RCC 7860 (cell line): ENCODE results near the gene SLA2.
"Not testable (repeated sequence)": the region's sequence is repeated elsewhere in the genome, so short reads cannot be mapped to it uniquely, and the experiment has no call there.

Source experiments
- DNase-seq: peaks from one replicate; pipeline ENCODE4 v3.0.0-alpha.2; 2015; ENCODE audit warnings: low spot score
- FAIRE-seq: peaks from 2 replicates; lab custom pipeline; 2012; peaks lifted over from hg19 to GRCh38; lab: Jason Lieb, UNC

SLA2 gene

GRCh38 chr20:36578356-36579041, 67.5 kb downstream of the SLA2 start:
- DNase-seq (no peak), FAIRE-seq (no peak)

- DNase-seq (no peak), FAIRE-seq (no peak)
These were observed 69.9 kb downstream of the SLA2 start for GRCh38 chr20:36576081-36576445.

GRCh38 chr20:36574366-36575135, 71.4 kb downstream of the SLA2 start:
- FAIRE-seq (no peak), DNase-seq (peak; percentile 58)

GRCh38 chr20:36573798-36574365, 72.1 kb downstream of the SLA2 start:
- DNase-seq: no peak
- no peak for FAIRE-seq

- DNase-seq: peak; percentile 85
- no peak for FAIRE-seq
These were observed 72.7 kb downstream of the SLA2 start, which contains the start of gene TGIF2 for GRCh38 chr20:36573103-36573797. TSS of gene TGIF2 (plus strand) at chr20:36573597. CDS start at chr20:36578775, 5,178 bp downstream.

GRCh38 chr20:36572701-36573102, 73.3 kb downstream of the SLA2 start:
- FAIRE-seq: no peak
- DNase-seq: peak; percentile 42

- FAIRE-seq (no peak), DNase-seq (no peak)
These were observed 74.2 kb downstream of the SLA2 start for GRCh38 chr20:36571564-36572504.

GRCh38 chr20:36569847-36570429, 76.1 kb downstream of the SLA2 start:
- FAIRE-seq (no peak), DNase-seq (peak; percentile 23)

GRCh38 chr20:36565520-36565919, 80.5 kb downstream of the SLA2 start:
- DNase-seq (no peak), FAIRE-seq (no peak)

- not testable (repeated sequence) for FAIRE-seq
These were observed 81.3 kb downstream of the SLA2 start for GRCh38 chr20:36564726-36565121.

GRCh38 chr20:36564078-36564725, 81.8 kb downstream of the SLA2 start:
- FAIRE-seq, DNase-seq: not testable (repeated sequence)

More at GRCh38 chr20:36564726-36565121, 81.3 kb downstream of the SLA2 start:
- DNase-seq: not testable (repeated sequence)

- DNase-seq (no peak), FAIRE-seq (no peak)
These were observed 82.6 kb downstream of the SLA2 start for GRCh38 chr20:36563374-36563773.

GRCh38 chr20:36562724-36563123, 83.3 kb downstream of the SLA2 start:
- no peak for FAIRE-seq
- no peak for DNase-seq
